Upper lobe of left lung (tissue), 4 donors: ENCODE measurements around the gene APOA1.

Source experiments
- POLR2A ChIP-seq, 4 donors: fragments of 450-650 bp; IDR thresholded peaks; one replicate each; pipeline ENCODE4 v1.5.1; 2016 to 2017; ENCODE audit warnings: antibody characterized with exemption in 4 of 4, mild to moderate bottlenecking in 2 of 4
- TF ChIP-seq, protein P1 (sequence below), 6 experiments: fragments of 450-650 bp in 4 of 6; fragments of 200-600 bp in 2 of 6; sonication (generic) in 2 of 6; IDR thresholded peaks; one replicate each; pipeline ENCODE4 v1.5.1; 2016 to 2019; ENCODE audit warnings: antibody characterized with exemption in 6 of 6

- TF ChIP-seq, protein P1, sequence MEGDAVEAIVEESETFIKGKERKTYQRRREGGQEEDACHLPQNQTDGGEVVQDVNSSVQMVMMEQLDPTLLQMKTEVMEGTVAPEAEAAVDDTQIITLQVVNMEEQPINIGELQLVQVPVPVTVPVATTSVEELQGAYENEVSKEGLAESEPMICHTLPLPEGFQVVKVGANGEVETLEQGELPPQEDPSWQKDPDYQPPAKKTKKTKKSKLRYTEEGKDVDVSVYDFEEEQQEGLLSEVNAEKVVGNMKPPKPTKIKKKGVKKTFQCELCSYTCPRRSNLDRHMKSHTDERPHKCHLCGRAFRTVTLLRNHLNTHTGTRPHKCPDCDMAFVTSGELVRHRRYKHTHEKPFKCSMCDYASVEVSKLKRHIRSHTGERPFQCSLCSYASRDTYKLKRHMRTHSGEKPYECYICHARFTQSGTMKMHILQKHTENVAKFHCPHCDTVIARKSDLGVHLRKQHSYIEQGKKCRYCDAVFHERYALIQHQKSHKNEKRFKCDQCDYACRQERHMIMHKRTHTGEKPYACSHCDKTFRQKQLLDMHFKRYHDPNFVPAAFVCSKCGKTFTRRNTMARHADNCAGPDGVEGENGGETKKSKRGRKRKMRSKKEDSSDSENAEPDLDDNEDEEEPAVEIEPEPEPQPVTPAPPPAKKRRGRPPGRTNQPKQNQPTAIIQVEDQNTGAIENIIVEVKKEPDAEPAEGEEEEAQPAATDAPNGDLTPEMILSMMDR (IDR thresholded peaks at IDR 0.05), result no peak
- no peak for TF ChIP-seq POLR2A (IDR thresholded peaks at IDR 0.05)
These were observed 22.9 kb upstream of the APOA1 start for GRCh38 chr11:116860303-116860702.
